Fibroblast of villous mesenchyme (primary cell): ENCODE results near the gene MRAS. TPM values are rescaled to one million over a fixed set of nuclear protein-coding genes. Genes with fewer than 3 reads are reported as not detected.

Experiments
- DNase-seq: peaks from one replicate; pipeline ENCODE4 v3.0.0-alpha.2; 2010; ENCODE audit warnings: low read depth
- H3K4me3 ChIP-seq: 2 replicates; pipeline ENCODE4 v1.5.1; 2011; ENCODE audit warnings: low read depth, mild to moderate bottlenecking, low read length
- CTCF ChIP-seq: IDR thresholded peaks from 2 replicates; pipeline ENCODE4 v1.5.1; 2012; ENCODE audit warnings: low read depth, mild to moderate bottlenecking, low read length; ENCODE audit not compliant: insufficient read depth
- total RNA-seq: library from RNA; depleted of rRNA; stranded (reverse); fragments of >200 nt; gene quantifications from 2 replicates; pipeline ENCODE4 v1.2.3, GENCODE V29; 2012

Gene MRAS
- 46.4 and 53.5 TPM in 2 replicates for total RNA-seq

DNA sequence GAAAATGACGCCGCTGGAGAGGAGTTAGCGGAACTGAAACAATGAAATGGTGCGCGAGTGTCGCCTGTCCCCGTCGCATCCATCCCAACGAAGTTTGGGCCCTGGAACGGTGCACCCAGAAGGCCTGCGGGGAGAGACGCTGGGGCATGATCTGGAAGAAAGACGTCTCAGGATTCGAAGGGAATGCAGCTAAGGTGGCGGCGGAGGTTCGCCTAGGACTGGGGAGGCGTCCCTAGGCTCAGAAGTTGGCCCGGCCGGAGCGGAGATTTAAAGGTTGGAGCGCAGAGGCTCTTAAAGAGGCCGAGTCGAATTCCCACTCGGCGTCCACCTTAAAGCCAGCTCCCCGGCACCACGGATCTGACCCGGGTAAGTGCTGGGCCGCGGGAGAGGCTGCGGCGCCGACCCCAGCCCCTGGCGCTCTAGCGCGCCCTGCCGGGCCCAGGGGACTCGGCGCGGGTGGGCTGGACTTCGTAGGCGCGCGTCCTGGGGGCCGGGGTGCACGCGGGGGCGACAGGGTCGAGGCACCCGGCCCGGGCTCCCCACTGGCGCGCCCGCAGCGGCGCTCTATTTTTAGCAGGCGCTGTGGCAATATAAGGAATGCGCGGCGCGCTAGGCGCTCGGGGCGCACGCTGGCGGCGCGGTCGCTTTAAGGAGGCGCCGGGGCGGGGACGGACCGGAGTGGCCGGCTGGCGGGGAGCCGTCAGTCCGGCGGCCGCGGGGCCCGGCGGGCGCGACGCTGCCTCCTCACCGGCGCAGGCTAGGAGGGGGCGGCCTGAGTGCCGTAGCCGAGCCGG, at the start of gene MRAS:
Gene MRAS, plus strand, starts transcription at position 620 of the 794 bp plus-strand sequence. CDS start 24,305 bp downstream, outside the sequence.
- peak within 1 kb of the TSS; percentile 75 for H3K4me3 ChIP-seq
- peak; percentile 81 for DNase-seq
- peak; percentile 38 for TF ChIP-seq CTCF

- no peak for TF ChIP-seq CTCF
- no peak overlapping the region for H3K4me3 ChIP-seq
- DNase-seq: no peak
Observed at GRCh38 chr3:138300647-138301046, 47.7 kb upstream of the MRAS start.

- no peak for DNase-seq
- H3K4me3 ChIP-seq: no peak overlapping the region
- no peak for TF ChIP-seq CTCF
Observed at GRCh38 chr3:138303474-138303873, 44.9 kb upstream of the MRAS start.

- no peak overlapping the region for H3K4me3 ChIP-seq
- DNase-seq: no peak
- TF ChIP-seq CTCF: no peak
Observed at GRCh38 chr3:138307899-138308298, 40.5 kb upstream of the MRAS start.

DNA sequence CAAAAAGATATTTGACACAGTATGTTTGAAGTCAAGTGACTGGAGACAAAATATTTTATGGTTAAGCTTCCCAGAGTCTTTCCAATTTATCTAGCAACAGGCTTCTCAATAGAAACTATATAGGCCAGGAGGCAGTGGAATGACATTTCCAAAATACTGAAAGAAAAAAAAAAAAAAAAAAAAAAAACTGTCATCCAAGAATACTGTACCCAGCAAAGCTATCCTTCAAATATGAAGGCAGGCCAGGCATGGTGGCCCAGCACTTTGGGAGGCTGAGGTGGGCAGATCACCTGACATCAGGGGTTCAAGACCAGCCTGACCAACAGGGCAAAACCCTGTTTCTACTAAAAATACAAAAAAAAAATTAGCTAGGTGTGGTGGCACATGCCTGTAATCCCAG, 39.6 kb upstream of the MRAS start:
- H3K4me3 ChIP-seq: no peak overlapping the region
- no peak for DNase-seq
- no peak for TF ChIP-seq CTCF

DNA sequence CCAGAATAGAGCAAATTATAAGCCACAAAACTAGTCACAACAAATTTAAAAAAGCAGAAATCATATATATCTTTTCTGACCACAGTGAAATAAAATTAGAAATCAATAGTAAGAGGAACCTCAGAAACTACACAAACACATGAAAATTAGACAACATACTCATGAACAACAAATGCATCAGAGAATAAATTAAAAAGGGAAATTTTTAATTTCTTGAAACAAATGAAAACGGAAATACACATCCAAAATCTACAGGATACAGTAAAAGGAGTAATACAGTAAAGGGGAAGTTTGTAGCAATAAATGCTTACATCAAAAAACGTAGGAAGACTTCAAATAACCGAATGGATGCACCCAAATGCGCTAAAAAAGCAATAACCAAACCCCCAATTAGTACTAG, 37.9 kb upstream of the MRAS start:
- H3K4me3 ChIP-seq: no peak overlapping the region
- no peak for DNase-seq
- TF ChIP-seq CTCF: no peak

DNA sequence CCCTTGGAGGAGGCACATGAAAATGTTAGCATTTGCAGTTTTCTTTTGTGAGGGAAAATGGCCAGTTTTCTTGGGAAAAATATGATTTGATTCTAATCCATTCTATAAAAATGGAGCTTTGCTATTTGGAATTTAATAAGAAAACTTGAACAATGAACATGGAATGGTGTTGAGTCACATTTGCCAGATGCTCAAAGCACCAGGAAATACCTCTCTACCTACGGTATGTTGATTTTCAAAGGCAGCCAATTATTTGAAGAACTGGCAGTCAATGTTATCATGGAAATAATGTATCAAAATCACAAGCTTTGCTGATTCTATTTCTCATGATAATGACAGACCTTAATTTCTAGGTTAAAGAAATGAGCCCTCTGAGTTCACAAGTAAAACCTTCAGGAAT, 33.6 kb upstream of the MRAS start:
- no peak for DNase-seq
- TF ChIP-seq CTCF: no peak
- no peak overlapping the region for H3K4me3 ChIP-seq
